CD4-positive, alpha-beta T cell (primary cell): ENCODE results near the gene MEGF11. TPM values are rescaled to one million over a fixed set of nuclear protein-coding genes. Genes with fewer than 3 reads are reported as not detected.
A peak's percentile ranks its signal among the peaks of the same experiment; 100 is the strongest.

ENCODE experiments used
- ATAC-seq: fragments of 200-7000 bp; cut with Tn5 transposase; one replicate; pipeline ENCODE4 v1.10.0; 2022; ENCODE audit warnings: mild to moderate bottlenecking; ENCODE audit not compliant: poor library complexity
- CTCF ChIA-PET: fragments of 350-600 bp; sonication (Branson Sonifier 250); formaldehyde crosslinking; loops from one replicate; lab custom pipeline; 2021; ENCODE audit warnings: antibody characterized with exemption, inconsistent platforms; lab: Charles Lee
- POLR2A ChIA-PET: fragments of 350-600 bp; sonication (Branson Sonifier 250); formaldehyde crosslinking; loops from one replicate; lab custom pipeline; 2021; ENCODE audit warnings: antibody characterized with exemption, inconsistent platforms; lab: Charles Lee
- DNase-seq, 14 experiments: peaks; one replicate each; pipeline ENCODE4 v3.0.0-alpha.2; 2013 to 2020; ENCODE audit warnings: mixed read lengths in 2 of 14
- H3K27ac ChIP-seq, 2 donors: one replicate each; pipeline versions ENCODE4 v1.5.1 to v1.7.0; 2013; ENCODE audit warnings: low read length in 2 of 2, low read depth in 1 of 2, mild to moderate bottlenecking in 1 of 2
- H3K27me3 ChIP-seq, 2 experiments: 1 replicate in 1 of 2; 2 replicates in 1 of 2; pipeline versions ENCODE4 v1.6.1 to v1.7.0; 2013; ENCODE audit warnings: low read length in 2 of 2, control low read depth in 1 of 2, mild to moderate bottlenecking in 1 of 2, moderate library complexity in 1 of 2; ENCODE audit not compliant: insufficient read depth in 2 of 2, control insufficient read depth in 1 of 2
- H3K36me3 ChIP-seq: one replicate; pipeline ENCODE4 v1.6.1; 2013; ENCODE audit warnings: low read length, control low read depth; ENCODE audit not compliant: insufficient read depth
- H3K4me1 ChIP-seq: one replicate; pipeline ENCODE4 v1.6.1; 2013; ENCODE audit warnings: low read length, control low read depth; ENCODE audit not compliant: insufficient read depth
- H3K4me3 ChIP-seq: one replicate; pipeline ENCODE4 v1.5.1; 2013; ENCODE audit warnings: mild to moderate bottlenecking, low read length, moderate library complexity
- H3K9me3 ChIP-seq, 2 experiments: 1 replicate in 1 of 2; 2 replicates in 1 of 2; pipeline versions ENCODE4 v1.6.1 to v1.7.0; 2013; ENCODE audit warnings: low read length in 2 of 2, mild to moderate bottlenecking in 2 of 2, control low read depth in 1 of 2, moderate library complexity in 1 of 2; ENCODE audit not compliant: control insufficient read depth in 1 of 2, insufficient read depth in 1 of 2
- H3K27ac Mint-ChIP-seq: one replicate; pipeline ENCODE4 v1.8.0; 2020; ENCODE audit warnings: mixed read lengths
- H3K27me3 Mint-ChIP-seq: one replicate; pipeline ENCODE4 v1.8.0; 2021; ENCODE audit warnings: mixed read lengths
- H3K36me3 Mint-ChIP-seq: one replicate; pipeline ENCODE4 v1.8.0; 2021; ENCODE audit warnings: low read depth, mixed read lengths
- H3K4me1 Mint-ChIP-seq: one replicate; pipeline ENCODE4 v1.8.0; 2021; ENCODE audit warnings: low read depth, mixed read lengths
- H3K4me3 Mint-ChIP-seq: one replicate; pipeline ENCODE4 v1.8.0; 2020; ENCODE audit warnings: mild to moderate bottlenecking, mixed read lengths
- H3K9me3 Mint-ChIP-seq: one replicate; pipeline ENCODE4 v1.8.0; 2020; ENCODE audit warnings: mixed read lengths
- CTCF ChIP-seq: fragments of 200-600 bp; IDR thresholded peaks from one replicate; pipeline ENCODE4 v1.8.0; 2022; ENCODE audit warnings: antibody characterized with exemption, mild to moderate bottlenecking
- intact Hi-C, 2 experiments: fragments of 100-400 bp; cut with DNase I in 1 of 2; cut with micrococcal nuclease in 1 of 2; formaldehyde crosslinking; loops; one replicate each; pipeline versions ENCODE4 v1.15.1 to v1.9.0; 2023 to 2025; cut with DNase I, micrococcal nuclease
- total RNA-seq, 174 experiments: library from RNA in 2 of 174; stranded (reverse) in 2 of 174; gene quantifications; one replicate each; pipeline ENCODE4 v1.2.3 and lab custom pipeline; 2021 to 2026

The MEGF11 gene
- total RNA-seq, 2 experiments from 2014 or later, result not detected

GRCh38 chr15:66089049-66089448 lies 164.5 kb downstream of the MEGF11 start:
- Histone ChIP-seq H3K4me1 (no peaks in the 10 kb centered on the region), H3K36me3 (no peaks in the 10 kb centered on the region), H3K4me3 (no peak overlapping the region), H3K27ac (no peak overlapping the region), H3K9me3 (peaks cover 0 to 11% of the 10 kb centered on the region in 2 experiments), H3K27me3 (peaks cover 0 to 3% of the 10 kb centered on the region in 2 experiments)
- Mint-ChIP-seq H3K9me3 (peaks cover 2% of the 10 kb centered on the region), H3K27ac (no peak overlapping the region), H3K27me3 (peaks cover 10% of the 10 kb centered on the region), H3K36me3 (no peaks in the 10 kb centered on the region), H3K4me1 (no peaks in the 10 kb centered on the region), H3K4me3 (no peak overlapping the region)
- CTCF ChIA-PET, result no interaction called here
- intact Hi-C loops, result no loop called here
- DNase-seq, result no peak
- POLR2A ChIA-PET, result no interaction called here
- ATAC-seq, result no peak
- no peak for TF ChIP-seq CTCF

GRCh38 chr15:66085128-66085527 lies 168.4 kb downstream of the MEGF11 start:
- POLR2A ChIA-PET, result no interaction called here
- no peak overlapping the region for H3K4me3 Mint-ChIP-seq
- DNase-seq (peak in 2 of 14 experiments; percentile 4), ATAC-seq (no peak)
- Histone ChIP-seq H3K27ac (no peak overlapping the region), H3K4me3 (no peak overlapping the region), H3K36me3 (no peaks in the 10 kb centered on the region), H3K4me1 (no peaks in the 10 kb centered on the region), H3K9me3 (peaks cover 0 to 11% of the 10 kb centered on the region in 2 experiments), H3K27me3 (peaks cover 0 to 3% of the 10 kb centered on the region in 2 experiments)
- no peak for TF ChIP-seq CTCF
- intact Hi-C loops, result no loop called here
- CTCF ChIA-PET, result no interaction called here
- H3K27ac Mint-ChIP-seq, result no peak overlapping the region
- H3K4me1 Mint-ChIP-seq, result no peaks in the 10 kb centered on the region
- H3K27me3 Mint-ChIP-seq, result peaks cover 9% of the 10 kb centered on the region
- no peaks in the 10 kb centered on the region for H3K36me3 Mint-ChIP-seq
- peaks cover 2% of the 10 kb centered on the region for H3K9me3 Mint-ChIP-seq

- no peak overlapping the region for H3K27ac Mint-ChIP-seq
- Histone ChIP-seq H3K27me3 (peaks cover 0 to 3% of the 10 kb centered on the region in 2 experiments), H3K4me1 (no peaks in the 10 kb centered on the region), H3K4me3 (no peak overlapping the region), H3K36me3 (no peaks in the 10 kb centered on the region), H3K27ac (no peak overlapping the region), H3K9me3 (peaks cover 0 to 11% of the 10 kb centered on the region in 2 experiments)
- POLR2A ChIA-PET, result no interaction called here
- no peak for ATAC-seq
- H3K4me3 Mint-ChIP-seq, result no peak overlapping the region
- H3K36me3 Mint-ChIP-seq, result no peaks in the 10 kb centered on the region
- no peak for DNase-seq
- CTCF ChIA-PET, result no interaction called here
- intact Hi-C loops, result no loop called here
- H3K27me3 Mint-ChIP-seq, result peaks cover 9% of the 10 kb centered on the region
- TF ChIP-seq CTCF, result no peak
- H3K9me3 Mint-ChIP-seq, result peaks cover 2% of the 10 kb centered on the region
- H3K4me1 Mint-ChIP-seq, result no peaks in the 10 kb centered on the region
Observed at GRCh38 chr15:66084704-66085103, 168.8 kb downstream of the MEGF11 start.
